Measurements from ENCODE around the gene REXO5.
"Not testable (repeated sequence)": the region's sequence is repeated elsewhere in the genome, so short reads cannot be mapped to it uniquely, and the experiment has no call there.

The REXO5 gene

DNA sequence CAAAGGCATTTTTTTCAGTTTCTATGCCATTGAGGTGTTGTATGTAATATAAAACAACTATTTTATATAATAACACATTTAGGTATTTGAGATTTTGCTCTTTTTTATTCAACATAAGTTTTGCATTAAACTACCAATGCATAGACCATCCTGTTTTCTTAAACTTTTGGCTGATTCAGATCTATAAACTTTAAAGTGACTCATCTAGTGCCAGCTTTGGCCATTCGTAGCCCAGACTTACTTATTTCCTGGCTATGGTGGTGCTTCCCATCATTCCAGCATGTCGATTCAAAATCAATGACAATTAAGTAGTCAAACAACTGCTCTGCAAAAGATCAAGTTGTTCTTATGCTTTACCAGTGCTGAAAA lies 3.2 kb upstream of the REXO5 start:
- DNase-seq (ENCODE audit: low read depth, low spot score), result no peak

GRCh38 chr16:20803561-20804214 lies 2.6 kb upstream of the REXO5 start:
- DNase-seq (ENCODE audit: low read depth, low spot score), result no peak

DNA sequence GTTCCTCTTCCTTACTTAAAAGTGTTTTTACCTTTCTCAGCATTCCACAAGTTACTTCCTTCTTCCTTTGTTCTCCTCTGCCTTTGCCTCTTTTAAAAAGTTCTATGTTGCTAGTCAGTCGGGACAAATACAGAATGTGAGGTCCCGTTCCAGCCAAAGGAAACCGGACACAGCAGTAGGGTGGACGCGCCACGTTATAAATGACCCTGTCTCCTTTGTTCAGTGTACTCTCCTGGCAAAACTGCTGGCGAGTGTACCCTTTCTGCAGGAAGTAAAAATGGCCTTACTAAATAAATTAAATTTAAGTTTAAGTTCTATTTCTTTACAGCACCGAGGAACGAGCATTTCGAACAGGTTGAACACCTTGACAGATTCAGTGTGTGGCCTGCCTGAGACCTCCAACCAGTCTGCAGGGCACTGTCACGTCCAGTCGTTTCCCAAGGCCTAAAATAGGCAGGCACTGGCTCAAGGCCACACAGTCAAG lies 601 bp upstream of the REXO5 start:
- DNase-seq (ENCODE audit: low read depth, low spot score), result not testable (repeated sequence)

DNA sequence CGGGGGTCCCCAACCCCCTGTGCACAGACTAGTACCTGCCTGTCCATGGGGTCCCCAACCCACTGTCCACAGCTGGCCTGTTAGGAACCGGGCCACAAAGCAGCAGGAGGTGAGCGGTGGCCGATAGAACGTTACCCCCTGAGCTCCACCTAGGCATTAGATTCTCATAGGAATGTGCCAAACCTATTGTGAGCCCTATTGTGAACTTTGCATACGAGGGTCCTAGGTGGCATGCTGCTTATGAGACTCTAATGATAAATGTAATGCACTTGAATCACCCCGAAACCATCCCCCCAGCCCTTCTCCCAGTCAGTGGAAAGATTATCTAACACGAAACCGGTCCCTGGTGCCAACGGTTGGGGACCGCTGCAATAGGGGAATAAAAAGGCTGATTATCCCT lies 1.5 kb downstream of the REXO5 start:
- no peak for DNase-seq (ENCODE audit: low read depth, low spot score)

DNA sequence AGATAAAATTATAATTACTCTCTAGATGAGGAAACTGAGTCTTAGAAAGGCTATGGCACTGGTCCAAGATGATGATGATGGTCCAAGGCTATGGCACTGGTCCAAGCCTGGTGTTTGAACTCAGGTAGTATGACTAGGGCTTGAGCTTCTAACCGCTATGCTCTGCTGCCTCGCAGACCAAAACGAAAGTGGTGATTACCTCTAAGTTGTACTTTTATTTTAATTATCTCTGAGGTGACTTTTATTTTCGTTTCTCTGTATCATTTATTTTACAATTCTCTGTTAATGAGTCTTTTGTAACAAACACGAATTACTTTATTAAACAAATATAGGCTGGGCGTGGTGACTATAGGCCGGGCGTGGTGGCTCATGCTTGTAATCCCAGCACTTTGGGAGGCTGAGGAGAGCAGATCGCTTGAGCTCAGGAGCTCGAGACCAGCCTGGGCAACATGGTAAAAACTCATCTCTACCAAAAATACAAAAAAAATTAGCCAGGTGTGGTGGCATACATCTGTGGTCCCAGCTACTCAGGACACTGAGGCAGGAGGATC lies 5.6 kb downstream of the REXO5 start:
- no peak for DNase-seq (ENCODE audit: low read depth, low spot score)

GRCh38 chr16:20812510-20812909 lies 6.2 kb downstream of the REXO5 start:
- DNase-seq (ENCODE audit: low read depth, low spot score), result no peak

DNA sequence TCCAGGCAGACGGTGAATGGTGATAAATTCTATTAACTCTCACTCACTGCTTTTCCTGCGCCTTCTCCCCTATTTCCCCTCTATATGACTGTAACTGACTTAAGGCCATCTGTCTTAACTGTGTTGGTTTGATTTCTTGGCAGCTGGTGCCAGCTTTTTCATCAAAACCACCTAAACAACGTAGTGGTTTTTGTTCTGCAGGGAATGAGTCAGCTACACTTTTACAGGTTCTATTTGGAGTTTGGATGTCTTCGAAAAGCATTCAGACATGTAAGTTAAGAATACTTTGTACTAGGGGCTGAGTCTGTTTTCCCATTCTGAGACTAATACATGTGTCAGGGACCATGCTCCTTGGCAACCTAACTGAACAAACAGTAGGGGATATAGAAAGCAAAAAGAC lies 8.5 kb downstream of the REXO5 start:
- DNase-seq (ENCODE audit: low read depth, low spot score), result no peak

GRCh38 chr16:20818929-20819585 lies 12.7 kb downstream of the REXO5 start:
- no peak for DNase-seq (ENCODE audit: low read depth, low spot score)

GRCh38 chr16:20821682-20822081 lies 15.4 kb downstream of the REXO5 start:
- no peak for DNase-seq (ENCODE audit: low read depth, low spot score)

DNA sequence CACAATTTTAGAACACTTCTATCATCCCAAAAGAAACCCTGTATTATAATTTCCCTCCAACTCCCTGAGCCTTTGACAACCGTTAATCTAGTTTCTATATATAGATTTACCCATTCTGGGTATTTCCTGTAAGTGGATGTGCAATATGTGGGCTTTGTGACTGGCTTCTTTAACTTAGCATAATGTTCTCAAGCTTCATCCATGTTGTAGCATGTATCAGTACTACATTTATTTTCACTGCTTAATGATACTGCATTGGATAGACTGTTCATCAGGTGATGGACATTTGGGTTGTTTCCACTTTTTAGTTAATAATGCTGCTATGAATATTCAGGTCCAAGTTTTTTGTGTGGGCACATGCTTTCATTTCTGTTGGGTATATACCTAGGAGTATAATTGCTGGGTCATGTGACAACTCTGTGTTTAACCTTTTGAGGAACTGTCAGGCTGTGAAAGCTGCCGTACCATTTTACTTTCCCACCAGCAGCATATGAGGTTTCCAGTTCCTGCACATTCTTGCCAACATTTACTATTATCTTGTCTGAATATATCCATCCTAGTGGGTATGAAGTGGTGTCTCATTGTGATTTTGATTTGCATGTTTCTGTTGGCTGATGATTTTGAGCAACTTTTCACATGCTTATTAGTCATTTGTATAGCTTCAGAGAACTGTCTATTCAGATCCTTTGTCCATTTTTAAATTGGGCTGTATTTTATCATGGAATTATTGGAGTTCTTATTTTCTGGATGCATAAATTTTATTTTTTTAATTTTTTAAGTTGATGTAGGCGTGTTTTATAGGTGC lies 16.4 kb downstream of the REXO5 start:
- no peak for DNase-seq (ENCODE audit: low read depth, low spot score)

GRCh38 chr16:20826039-20826566 lies 19.8 kb downstream of the REXO5 start:
- DNase-seq (ENCODE audit: low read depth, low spot score), result no peak

GRCh38 chr16:20829536-20829935 lies 23.2 kb downstream of the REXO5 start:
- DNase-seq (ENCODE audit: low read depth, low spot score), result no peak

- DNase-seq (ENCODE audit: low read depth, low spot score), result no peak
Measured at GRCh38 chr16:20830372-20830771, 24.0 kb downstream of the REXO5 start.

DNA sequence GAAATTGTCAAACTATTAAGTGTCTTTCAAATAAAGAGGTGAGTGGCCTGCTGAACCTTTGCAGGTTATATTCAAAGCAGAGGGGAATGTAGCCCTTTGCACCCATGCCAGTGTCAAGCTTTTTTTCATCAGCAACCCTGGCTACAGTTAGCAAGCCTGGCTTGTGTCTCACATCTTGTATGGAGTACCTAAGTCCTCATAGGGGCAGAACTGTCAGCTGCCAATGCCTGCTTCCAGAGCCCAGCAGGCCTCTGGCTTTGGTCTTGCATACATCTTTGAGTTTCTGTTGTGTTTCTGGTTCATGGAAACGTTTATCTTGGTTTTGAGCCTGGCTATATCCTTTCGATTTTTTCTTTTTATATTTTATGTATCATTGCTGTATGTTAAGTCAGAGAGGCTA lies 26.8 kb downstream of the REXO5 start:
- no peak for DNase-seq (ENCODE audit: low read depth, low spot score)

- no peak for DNase-seq (ENCODE audit: low read depth, low spot score)
Measured at GRCh38 chr16:20838240-20838639, 31.9 kb downstream of the REXO5 start.

DNA sequence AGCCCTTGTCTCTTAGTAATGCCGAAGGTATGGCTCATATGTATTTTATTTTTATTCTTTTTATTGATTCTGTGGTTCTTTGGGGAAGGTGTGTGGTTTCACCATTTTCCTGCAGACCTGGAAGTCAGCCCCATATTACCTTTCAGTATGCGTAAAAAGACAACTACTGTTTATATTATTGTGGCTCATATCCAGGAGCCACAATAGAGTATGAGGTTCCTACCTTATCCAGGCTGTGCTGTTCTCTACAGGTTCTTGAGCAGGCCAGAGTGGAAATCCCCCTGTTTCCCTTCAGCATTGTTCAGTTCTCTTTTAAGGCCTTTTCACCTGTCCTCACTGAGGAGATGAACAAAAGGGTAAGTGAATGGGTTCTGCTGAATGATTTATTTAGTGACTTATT lies 33.2 kb downstream of the REXO5 start:
- no peak for DNase-seq (ENCODE audit: low read depth, low spot score)

DNA sequence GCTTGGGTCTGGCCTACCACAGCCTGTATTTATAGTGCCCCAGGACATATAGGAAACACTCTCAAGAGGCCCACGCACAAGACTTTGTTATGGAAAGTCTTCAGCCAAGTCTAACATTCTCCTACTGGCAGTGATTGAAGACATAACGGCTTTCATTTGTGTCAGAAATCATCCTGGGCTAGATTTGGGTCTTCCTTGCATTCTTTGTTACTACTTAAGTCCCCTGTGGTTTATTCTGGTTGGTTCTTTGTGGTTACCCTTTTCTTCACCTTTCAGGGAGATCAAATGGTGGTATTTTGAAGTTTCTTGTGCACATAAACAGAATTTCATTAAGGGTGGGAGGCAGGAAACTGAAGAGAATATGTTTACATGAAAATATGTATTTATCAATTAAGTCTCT lies 37.7 kb downstream of the REXO5 start:
- DNase-seq (ENCODE audit: low read depth, low spot score), result no peak

DNA sequence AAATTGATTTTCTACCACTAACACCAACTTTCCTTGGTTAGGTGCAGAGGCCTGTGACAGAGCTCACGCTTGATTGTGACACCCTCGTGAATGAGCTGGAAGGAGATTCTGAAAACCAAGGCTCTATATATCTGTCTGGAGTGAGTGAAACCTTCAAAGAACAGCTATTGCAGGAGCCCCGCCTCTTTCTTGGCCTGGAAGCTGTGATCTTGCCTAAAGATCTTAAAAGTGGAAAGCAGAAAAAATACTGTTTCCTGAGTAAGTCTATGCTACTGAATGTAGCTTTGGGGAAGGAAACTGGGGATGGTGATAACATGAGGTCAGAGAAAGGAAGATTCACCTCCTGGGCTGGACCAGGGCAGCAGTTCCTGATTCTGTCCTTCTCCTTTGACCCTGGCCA lies 38.3 kb downstream of the REXO5 start:
- DNase-seq (ENCODE audit: low read depth, low spot score), result no peak

DNA sequence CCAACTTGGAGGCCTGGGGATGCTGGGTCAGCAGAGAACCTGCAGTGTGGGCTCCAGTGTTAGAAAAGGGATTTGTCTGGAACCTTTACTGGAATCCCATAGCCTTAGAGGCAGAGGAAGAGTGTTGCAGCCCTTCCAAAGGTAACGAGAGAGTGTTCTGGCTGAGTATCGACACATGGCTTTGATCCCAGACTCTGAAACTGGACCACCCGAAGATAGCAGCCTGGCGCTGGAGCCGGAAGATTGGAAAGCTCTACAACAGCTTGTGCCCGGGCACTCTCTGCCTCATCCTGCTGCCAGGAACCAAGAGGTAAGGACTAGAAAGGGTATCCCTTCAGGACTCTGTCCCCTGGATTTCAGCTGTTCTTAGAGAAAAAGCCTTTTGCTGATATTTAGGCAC lies 39.7 kb downstream of the REXO5 start:
- DNase-seq (ENCODE audit: low read depth, low spot score), result no peak

DNA sequence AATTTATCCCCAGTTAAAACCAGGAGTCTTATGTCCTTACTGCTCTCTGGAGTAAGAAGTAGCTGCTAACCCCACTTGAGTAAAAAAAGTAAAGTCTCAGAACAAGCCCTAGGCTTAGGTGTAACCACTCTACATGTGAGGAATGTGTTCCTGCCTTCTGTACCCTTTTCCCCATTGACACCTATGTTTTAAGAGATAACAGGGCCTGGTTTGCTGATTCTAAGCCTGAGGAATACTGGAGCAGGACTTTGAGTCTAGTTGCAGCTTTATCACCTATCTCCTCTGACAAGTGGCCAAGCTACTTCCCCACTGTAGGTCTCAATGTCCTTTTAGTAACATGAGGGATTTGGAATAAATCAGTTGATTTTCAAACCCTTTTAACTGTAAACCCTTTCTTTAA lies 40.2 kb downstream of the REXO5 start:
- DNase-seq (ENCODE audit: low read depth, low spot score), result no peak

DNA sequence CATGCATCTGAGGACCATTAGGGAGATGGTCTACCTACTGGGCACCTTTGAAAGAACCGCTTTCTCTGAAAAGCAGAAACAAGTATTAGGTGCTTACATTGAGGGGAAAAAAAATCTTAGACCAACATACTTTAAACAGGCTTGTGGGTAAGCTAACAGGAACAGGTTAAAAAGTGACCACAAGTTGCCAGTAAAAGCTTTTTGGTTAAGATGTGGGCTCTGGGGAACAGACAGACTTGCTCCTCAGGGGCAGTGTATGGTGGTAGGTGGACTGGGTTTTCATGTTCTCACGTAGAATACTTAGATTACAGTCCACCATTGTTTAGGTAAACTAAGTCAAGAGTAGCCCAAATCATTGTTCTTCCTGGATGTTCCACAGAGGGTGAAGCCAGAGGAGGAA lies 41.2 kb downstream of the REXO5 start:
- no peak for DNase-seq (ENCODE audit: low read depth, low spot score)

All from activated naive CD8-positive, alpha-beta T cell treated with anti-CD3 and anti-CD28 coated beads, Interleukin-2, amount 50 U/mL, for 16 hours (primary cell).